ENCODE data around the gene PITX2.

DNA sequence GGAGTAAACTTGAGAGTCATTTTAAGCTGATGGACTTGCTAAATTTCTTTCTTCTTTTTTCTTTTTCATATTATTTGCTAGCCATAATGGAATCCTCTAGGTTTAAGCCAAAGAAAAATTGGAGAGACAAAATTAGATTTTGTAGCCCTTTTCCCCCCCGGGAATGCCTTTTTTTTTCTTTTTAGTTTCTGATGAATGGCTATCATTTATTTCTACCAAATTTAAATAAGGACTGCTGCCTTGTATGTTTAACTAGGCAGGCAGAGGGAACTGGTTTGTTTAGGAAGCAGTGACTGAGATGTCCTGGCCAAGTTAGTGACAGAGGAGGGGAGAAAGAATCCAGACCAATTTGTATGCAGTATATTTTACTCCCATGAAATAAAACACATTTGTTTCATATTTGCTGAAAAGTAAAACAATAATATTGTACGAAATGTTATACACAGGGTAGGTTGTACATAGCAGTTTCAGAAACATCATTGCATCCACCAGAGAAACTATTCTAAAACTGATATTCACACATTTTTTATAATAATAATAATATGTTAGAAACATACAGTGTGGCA, 5.7 kb downstream of the PITX2 start:
- TF ChIP-seq, protein P1, sequence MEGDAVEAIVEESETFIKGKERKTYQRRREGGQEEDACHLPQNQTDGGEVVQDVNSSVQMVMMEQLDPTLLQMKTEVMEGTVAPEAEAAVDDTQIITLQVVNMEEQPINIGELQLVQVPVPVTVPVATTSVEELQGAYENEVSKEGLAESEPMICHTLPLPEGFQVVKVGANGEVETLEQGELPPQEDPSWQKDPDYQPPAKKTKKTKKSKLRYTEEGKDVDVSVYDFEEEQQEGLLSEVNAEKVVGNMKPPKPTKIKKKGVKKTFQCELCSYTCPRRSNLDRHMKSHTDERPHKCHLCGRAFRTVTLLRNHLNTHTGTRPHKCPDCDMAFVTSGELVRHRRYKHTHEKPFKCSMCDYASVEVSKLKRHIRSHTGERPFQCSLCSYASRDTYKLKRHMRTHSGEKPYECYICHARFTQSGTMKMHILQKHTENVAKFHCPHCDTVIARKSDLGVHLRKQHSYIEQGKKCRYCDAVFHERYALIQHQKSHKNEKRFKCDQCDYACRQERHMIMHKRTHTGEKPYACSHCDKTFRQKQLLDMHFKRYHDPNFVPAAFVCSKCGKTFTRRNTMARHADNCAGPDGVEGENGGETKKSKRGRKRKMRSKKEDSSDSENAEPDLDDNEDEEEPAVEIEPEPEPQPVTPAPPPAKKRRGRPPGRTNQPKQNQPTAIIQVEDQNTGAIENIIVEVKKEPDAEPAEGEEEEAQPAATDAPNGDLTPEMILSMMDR (conservative IDR thresholded peaks at IDR 0.05 in 1 of 2, IDR thresholded peaks at IDR 0.05 in 1 of 2; ENCODE audit: extremely low read depth in 1 of 2, insufficient read depth in 1 of 2, low read depth in 1 of 2, low read length in 2 of 2): no peak
- no peak for TF ChIP-seq EZH2 (IDR thresholded peaks at IDR 0.05; ENCODE audit: borderline replicate concordance, low read length)

Data from mammary epithelial cell (primary cell).